Smooth muscle cell (in vitro differentiated cells): Measurements from ENCODE around the gene POMC. TPM values are rescaled to one million over a fixed set of nuclear protein-coding genes. Genes with fewer than 3 reads are reported as not detected.
A peak's percentile ranks its signal among the peaks of the same experiment; 100 is the strongest.

Source experiments
- DNase-seq: peaks from one replicate; lab custom pipeline; 2025; ENCODE audit not compliant: unreplicated experiment; lab: John Stamatoyannopoulos, UW
- H2AFZ ChIP-seq: fragments of 200-600 bp; sonication (generic); 2 replicates; pipeline ENCODE4 v1.6.0; 2016; ENCODE audit warnings: antibody characterized with exemption, low read depth, mild to moderate bottlenecking
- H3F3A ChIP-seq: fragments of 200-600 bp; sonication (generic); 2 replicates; pipeline ENCODE4 v1.6.0; 2017; ENCODE audit warnings: antibody characterized with exemption, low read depth
- H3K27ac ChIP-seq: fragments of 200-600 bp; sonication (generic); 2 replicates; pipeline ENCODE4 v1.5.1; 2016; ENCODE audit warnings: low read depth, mild to moderate bottlenecking
- H3K27me3 ChIP-seq: fragments of 200-600 bp; sonication (generic); 2 replicates; pipeline ENCODE4 v1.6.1; 2016; ENCODE audit warnings: low read depth, mild to moderate bottlenecking
- H3K36me3 ChIP-seq: fragments of 200-600 bp; sonication (generic); 2 replicates; pipeline ENCODE4 v1.5.1; 2016; ENCODE audit warnings: low read depth
- H3K4me1 ChIP-seq: fragments of 200-600 bp; sonication (generic); 2 replicates; pipeline ENCODE4 v1.5.1; 2016; ENCODE audit warnings: low read depth
- H3K4me2 ChIP-seq: fragments of 200-600 bp; sonication (generic); 2 replicates; pipeline ENCODE4 v1.6.0; 2016; ENCODE audit warnings: mild to moderate bottlenecking
- H3K4me3 ChIP-seq: fragments of 200-600 bp; sonication (generic); 2 replicates; pipeline ENCODE4 v1.5.1; 2016; ENCODE audit warnings: mild to moderate bottlenecking
- H3K79me2 ChIP-seq: fragments of 200-600 bp; sonication (generic); 2 replicates; pipeline ENCODE4 v1.6.0; 2016; ENCODE audit warnings: low read depth, mild to moderate bottlenecking
- H3K9ac ChIP-seq: fragments of 200-600 bp; sonication (generic); 2 replicates; pipeline ENCODE4 v1.6.0; 2016; ENCODE audit warnings: low read depth
- H3K9me3 ChIP-seq: fragments of 200-600 bp; sonication (generic); replicated peaks from 2 replicates; pipeline ENCODE4 v1.5.1; 2016; ENCODE audit warnings: low read depth
- H4K20me1 ChIP-seq: fragments of 200-600 bp; sonication (generic); 2 replicates; pipeline ENCODE4 v1.6.0; 2016; ENCODE audit warnings: low read depth
- WGBS: methylation state at CpG from one replicate; pipeline ENCODE4 v1.1.7; 2016; ENCODE audit warnings: low lambda C conversion rate; 5-methylcytosine and 5-hydroxymethylcytosine counted together
- polyA plus RNA-seq: library from polyadenylated mRNA; unstranded; fragments of >200 nt; fragmentation: Nextera tagmentation; extraction: Ambion mirVana; gene quantifications from 2 replicates; pipeline ENCODE4 v1.2.1, GENCODE V29; 2016
- total RNA-seq: library from RNA; depleted of rRNA; stranded (reverse); fragments of >200 nt; gene quantifications from 2 replicates; pipeline ENCODE4 v1.2.3, GENCODE V29; 2014
- TF ChIP-seq, protein P1 (sequence below): fragments of 200-600 bp; sonication (generic); IDR thresholded peaks from 2 replicates; pipeline ENCODE4 v1.5.1; 2017; ENCODE audit warnings: borderline replicate concordance, mild to moderate bottlenecking, antibody characterized with exemption; ENCODE audit not compliant: insufficient read depth, poor library complexity, severe bottlenecking

POMC gene
- total RNA-seq = not detected in 2 replicates
- 0.70 TPM in 1 of 2 replicates, not detected in the other for polyA plus RNA-seq

DNA sequence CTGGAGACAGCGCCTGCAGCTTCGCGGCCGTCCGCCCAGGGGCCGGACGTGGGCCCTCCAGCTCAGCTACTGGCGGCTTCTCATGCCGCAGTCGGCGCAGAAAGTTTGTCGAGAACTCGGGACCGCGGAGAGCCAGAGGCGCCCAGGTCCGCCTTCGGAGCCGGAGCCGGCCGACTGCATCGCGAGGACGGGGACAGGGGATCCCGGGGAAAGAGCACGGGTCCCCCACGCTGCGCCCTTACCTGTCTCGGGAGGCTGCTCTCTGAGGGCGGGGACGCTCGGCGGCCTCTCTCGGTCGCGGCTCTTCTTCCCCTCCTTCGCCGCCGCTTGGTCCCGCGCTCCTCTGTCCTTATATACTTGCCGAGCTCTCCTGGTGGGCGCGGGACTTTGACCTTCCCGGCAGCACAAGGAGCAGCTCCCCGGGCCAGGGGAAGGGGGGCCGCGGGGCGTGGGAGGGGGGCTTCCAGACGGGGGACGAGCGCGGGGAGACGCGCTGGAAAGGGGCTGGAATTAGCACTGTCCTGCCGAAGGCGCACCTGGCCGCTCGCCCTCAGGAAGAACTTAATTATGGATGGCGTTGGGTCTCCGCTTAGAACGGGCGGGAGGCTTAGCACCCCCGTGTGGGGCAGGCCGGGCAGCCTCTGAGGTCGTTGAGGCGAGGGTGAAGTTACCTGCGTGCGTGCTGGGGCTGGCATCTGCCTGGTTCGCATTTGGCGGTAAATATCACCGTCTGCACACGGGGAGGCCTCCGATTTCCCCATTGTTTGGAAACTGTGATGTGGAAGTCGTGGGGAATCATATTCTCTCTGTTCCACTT is at the start of gene POMC:
TSS of gene POMC (minus strand) at position 325 of the 817 bp plus-strand sequence. CDS start 3,808 bp downstream, outside the sequence.
- Histone ChIP-seq H3F3A (no peaks in the 10 kb centered on the region), H3K9me3 (no peaks in the 10 kb centered on the region), H3K4me3 (peak within 1 kb of the TSS; percentile 60), H4K20me1 (no peaks in the 10 kb centered on the region), H3K4me1 (peaks cover 11% of the 10 kb centered on the region), H3K9ac (no peak within 1 kb of the TSS), H3K36me3 (no peaks in the 10 kb centered on the region), H3K79me2 (no peaks in the 10 kb centered on the region), H3K27me3 (peaks cover 87% of the 10 kb centered on the region), H2AFZ (peak within 1 kb of the TSS; percentile 90), H3K4me2 (peak within 1 kb of the TSS; percentile 99), H3K27ac (no peak within 1 kb of the TSS)
- WGBS = 3% methylated on average over 54 of the region's 75 CpGs
- DNase-seq = no peak
- TF ChIP-seq, protein P1, sequence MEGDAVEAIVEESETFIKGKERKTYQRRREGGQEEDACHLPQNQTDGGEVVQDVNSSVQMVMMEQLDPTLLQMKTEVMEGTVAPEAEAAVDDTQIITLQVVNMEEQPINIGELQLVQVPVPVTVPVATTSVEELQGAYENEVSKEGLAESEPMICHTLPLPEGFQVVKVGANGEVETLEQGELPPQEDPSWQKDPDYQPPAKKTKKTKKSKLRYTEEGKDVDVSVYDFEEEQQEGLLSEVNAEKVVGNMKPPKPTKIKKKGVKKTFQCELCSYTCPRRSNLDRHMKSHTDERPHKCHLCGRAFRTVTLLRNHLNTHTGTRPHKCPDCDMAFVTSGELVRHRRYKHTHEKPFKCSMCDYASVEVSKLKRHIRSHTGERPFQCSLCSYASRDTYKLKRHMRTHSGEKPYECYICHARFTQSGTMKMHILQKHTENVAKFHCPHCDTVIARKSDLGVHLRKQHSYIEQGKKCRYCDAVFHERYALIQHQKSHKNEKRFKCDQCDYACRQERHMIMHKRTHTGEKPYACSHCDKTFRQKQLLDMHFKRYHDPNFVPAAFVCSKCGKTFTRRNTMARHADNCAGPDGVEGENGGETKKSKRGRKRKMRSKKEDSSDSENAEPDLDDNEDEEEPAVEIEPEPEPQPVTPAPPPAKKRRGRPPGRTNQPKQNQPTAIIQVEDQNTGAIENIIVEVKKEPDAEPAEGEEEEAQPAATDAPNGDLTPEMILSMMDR = no peak

DNA sequence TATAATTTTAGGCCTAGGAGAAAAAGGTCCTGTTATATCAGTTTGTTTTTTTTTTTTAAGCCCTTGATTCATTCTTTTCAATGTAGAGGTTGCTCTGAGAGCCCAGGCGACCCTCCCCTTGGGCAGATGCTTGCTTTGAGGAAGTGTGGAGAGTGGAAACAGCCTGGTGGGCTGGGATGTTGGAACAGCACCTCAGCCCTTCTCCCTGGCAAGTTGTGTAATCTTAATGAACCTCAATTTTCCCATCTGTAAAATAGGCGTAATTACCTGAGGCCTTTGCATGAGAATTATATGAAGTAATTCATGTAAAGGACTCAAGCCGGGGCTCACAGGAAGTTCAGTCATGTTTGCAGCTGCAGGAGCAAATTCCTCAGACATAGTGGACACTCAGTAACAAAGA is 49.7 kb upstream of the POMC start:
- no peaks in the 10 kb centered on the region for H3K27me3 ChIP-seq
- no peak overlapping the region for H3K4me3 ChIP-seq
- H3K4me2 ChIP-seq = no peak overlapping the region
- no peaks in the 10 kb centered on the region for H3K79me2 ChIP-seq
- WGBS = 96% methylated on average over 3 of the region's 3 CpGs
- no peak overlapping the region for H3K27ac ChIP-seq
- no peak overlapping the region for H2AFZ ChIP-seq
- DNase-seq = no peak
- H4K20me1 ChIP-seq = no peaks in the 10 kb centered on the region
- no peak overlapping the region for H3K9ac ChIP-seq
- H3K36me3 ChIP-seq = no peaks in the 10 kb centered on the region
- H3K4me1 ChIP-seq = peaks cover 3% of the 10 kb centered on the region
- H3K9me3 ChIP-seq = no peaks in the 10 kb centered on the region
- H3F3A ChIP-seq = peaks cover 7% of the 10 kb centered on the region
- TF ChIP-seq, protein P1 = no peak

GRCh38 chr2:25215948-25216679 is 47.7 kb upstream of the POMC start:
- no peaks in the 10 kb centered on the region for H3K79me2 ChIP-seq
- H3F3A ChIP-seq = peaks cover 7% of the 10 kb centered on the region
- no peak overlapping the region for H3K27ac ChIP-seq
- WGBS = 4% methylated on average over 71 of the region's 71 CpGs
- H3K4me1 ChIP-seq = peaks cover 3% of the 10 kb centered on the region
- no peaks in the 10 kb centered on the region for H3K36me3 ChIP-seq
- H3K4me3 ChIP-seq = peak overlapping the region; percentile 66
- H4K20me1 ChIP-seq = no peaks in the 10 kb centered on the region
- H2AFZ ChIP-seq = peak overlapping the region; percentile 96
- peak overlapping the region; percentile 89 for H3K4me2 ChIP-seq
- TF ChIP-seq, protein P1 = no peak
- H3K9me3 ChIP-seq = no peaks in the 10 kb centered on the region
- peak; percentile 32 for DNase-seq
- H3K9ac ChIP-seq = no peak overlapping the region
- no peaks in the 10 kb centered on the region for H3K27me3 ChIP-seq
